Gastroesophageal sphincter (tissue), 3 donors: ENCODE data around the gene NR1I2.

Source experiments
- POLR2A ChIP-seq, 2 donors: fragments of 450-650 bp; IDR thresholded peaks; one replicate each; pipeline ENCODE4 v1.6.1; 2017; ENCODE audit warnings: antibody characterized with exemption in 2 of 2, mild to moderate bottlenecking in 2 of 2, moderate library complexity in 1 of 2
- TF ChIP-seq, protein P1 (sequence below), 4 experiments: fragments of 200-600 bp in 2 of 4; fragments of 450-650 bp in 2 of 4; sonication (generic) in 1 of 4; IDR thresholded peaks; one replicate each; pipeline ENCODE4 v1.5.1; 2017 to 2019; ENCODE audit warnings: antibody characterized with exemption in 4 of 4, mild to moderate bottlenecking in 2 of 4, moderate library complexity in 2 of 4

DNA sequence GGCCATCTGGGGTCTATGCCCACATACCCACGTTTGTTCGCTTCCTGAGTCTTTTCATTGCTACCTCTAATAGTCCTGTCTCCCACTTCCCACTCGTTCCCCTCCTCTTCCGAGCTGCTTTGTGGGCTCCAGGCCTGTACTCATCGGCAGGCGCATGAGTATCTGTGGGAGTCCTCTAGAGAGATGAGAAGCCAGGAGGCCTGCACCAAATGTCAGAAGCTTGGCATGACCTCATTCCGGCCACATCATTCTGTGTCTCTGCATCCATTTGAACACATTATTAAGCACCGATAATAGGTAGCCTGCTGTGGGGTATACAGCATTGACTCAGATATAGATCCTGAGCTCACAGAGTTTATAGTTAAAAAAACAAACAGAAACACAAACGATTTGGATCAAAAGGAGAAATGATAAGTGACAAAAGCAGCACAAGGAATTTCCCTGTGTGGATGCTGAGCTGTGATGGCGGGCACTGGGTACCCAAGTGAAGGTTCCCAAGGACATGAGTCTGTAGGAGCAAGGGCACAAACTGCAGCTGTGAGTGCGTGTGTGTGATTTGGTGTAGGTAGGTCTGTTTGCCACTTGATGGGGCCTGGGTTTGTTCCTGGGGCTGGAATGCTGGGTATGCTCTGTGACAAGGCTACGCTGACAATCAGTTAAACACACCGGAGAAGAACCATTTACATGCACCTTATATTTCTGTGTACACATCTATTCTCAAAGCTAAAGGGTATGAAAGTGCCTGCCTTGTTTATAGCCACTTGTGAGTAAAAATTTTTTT is 35.9 kb downstream of the NR1I2 start:
- TF ChIP-seq, protein P1, sequence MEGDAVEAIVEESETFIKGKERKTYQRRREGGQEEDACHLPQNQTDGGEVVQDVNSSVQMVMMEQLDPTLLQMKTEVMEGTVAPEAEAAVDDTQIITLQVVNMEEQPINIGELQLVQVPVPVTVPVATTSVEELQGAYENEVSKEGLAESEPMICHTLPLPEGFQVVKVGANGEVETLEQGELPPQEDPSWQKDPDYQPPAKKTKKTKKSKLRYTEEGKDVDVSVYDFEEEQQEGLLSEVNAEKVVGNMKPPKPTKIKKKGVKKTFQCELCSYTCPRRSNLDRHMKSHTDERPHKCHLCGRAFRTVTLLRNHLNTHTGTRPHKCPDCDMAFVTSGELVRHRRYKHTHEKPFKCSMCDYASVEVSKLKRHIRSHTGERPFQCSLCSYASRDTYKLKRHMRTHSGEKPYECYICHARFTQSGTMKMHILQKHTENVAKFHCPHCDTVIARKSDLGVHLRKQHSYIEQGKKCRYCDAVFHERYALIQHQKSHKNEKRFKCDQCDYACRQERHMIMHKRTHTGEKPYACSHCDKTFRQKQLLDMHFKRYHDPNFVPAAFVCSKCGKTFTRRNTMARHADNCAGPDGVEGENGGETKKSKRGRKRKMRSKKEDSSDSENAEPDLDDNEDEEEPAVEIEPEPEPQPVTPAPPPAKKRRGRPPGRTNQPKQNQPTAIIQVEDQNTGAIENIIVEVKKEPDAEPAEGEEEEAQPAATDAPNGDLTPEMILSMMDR (IDR thresholded peaks at IDR 0.05) = no peak
- TF ChIP-seq POLR2A (IDR thresholded peaks at IDR 0.05) = no peak
